Measurements from ENCODE around the gene SPEF1. TPM values are rescaled to one million over a fixed set of nuclear protein-coding genes. Genes with fewer than 3 reads are reported as not detected.

Gene SPEF1
- total RNA-seq, 4 donors from 2014 or later, result 0.13 to 2.5 (median 2.0) TPM

- peaks cover 20 to 40% of the 10 kb centered on the region in 2 donors for H3K36me3 ChIP-seq
Measured at GRCh38 chr20:3801846-3802245, 20.6 kb upstream of the SPEF1 start.

GRCh38 chr20:3801299-3801698 lies 20.1 kb upstream of the SPEF1 start:
- Histone ChIP-seq H3K4me3 (replicated peaks in 1 of 3) (no peak overlapping the region), H3K9me3 (no peaks in the 10 kb centered on the region), H3K36me3 (peaks cover 20 to 40% of the 10 kb centered on the region in 2 donors), H3K27me3 (no peaks in the 10 kb centered on the region), H3K27ac (no peak overlapping the region), H3K4me1 (peaks cover 14 to 35% of the 10 kb centered on the region in 2 donors)
- WGBS, 2 donors, result 89 to 97% methylated on average over 4 of the region's 4 CpGs
- no peak for TF ChIP-seq CTCF (IDR thresholded peaks at IDR 0.05)
- DNase-seq, result no peak
- intact Hi-C loops (cut with DNase I), result no loop called here

More at GRCh38 chr20:3801846-3802245, 20.6 kb upstream of the SPEF1 start:
- Histone ChIP-seq H3K4me1 (peaks cover 15 to 34% of the 10 kb centered on the region in 2 donors), H3K4me3 (replicated peaks in 1 of 3) (no peak overlapping the region), H3K27me3 (no peaks in the 10 kb centered on the region), H3K9me3 (no peaks in the 10 kb centered on the region), H3K27ac (no peak overlapping the region)
- 94 to 100% methylated on average over 13 of the region's 13 CpGs for WGBS, 2 donors
- no peak for DNase-seq
- no peak for TF ChIP-seq POLR2A (IDR thresholded peaks at IDR 0.05)
- no peak for TF ChIP-seq CTCF (IDR thresholded peaks at IDR 0.05)
- intact Hi-C loops (cut with DNase I), result no loop called here

- TF ChIP-seq CTCF (IDR thresholded peaks at IDR 0.05) (no peak), POLR2A (IDR thresholded peaks at IDR 0.05) (no peak)
- Histone ChIP-seq H3K9me3 (no peaks in the 10 kb centered on the region), H3K36me3 (peaks cover 20 to 40% of the 10 kb centered on the region in 2 donors), H3K4me3 (replicated peaks in 1 of 3) (no peak overlapping the region), H3K4me1 (peaks cover 10 to 30% of the 10 kb centered on the region in 2 donors), H3K27ac (no peak overlapping the region), H3K27me3 (no peaks in the 10 kb centered on the region)
- intact Hi-C loops (cut with DNase I), result no loop called here
- DNase-seq, result no peak
- WGBS, 2 donors, result 93 to 95% methylated on average over 8 of the region's 8 CpGs
Measured at GRCh38 chr20:3800878-3801260, 19.6 kb upstream of the SPEF1 start.

- Histone ChIP-seq H3K36me3 (peaks cover 20 to 40% of the 10 kb centered on the region in 2 donors), H3K27me3 (no peaks in the 10 kb centered on the region), H3K27ac (peak overlapping the region in 1 of 3 donors; percentile 23), H3K9me3 (no peaks in the 10 kb centered on the region), H3K4me1 (peaks cover 5 to 25% of the 10 kb centered on the region in 2 donors), H3K4me3 (replicated peaks in 1 of 3) (no peak overlapping the region)
- no peak for DNase-seq
- WGBS, 2 donors, result 85 to 92% methylated on average over 9 to 18 of the region's 18 CpGs
- intact Hi-C loops (cut with DNase I), result no loop called here
- TF ChIP-seq CTCF (IDR thresholded peaks at IDR 0.05), result no peak
- TF ChIP-seq POLR2A (IDR thresholded peaks at IDR 0.05), result no peak
Measured at GRCh38 chr20:3800256-3800877, 19.1 kb upstream of the SPEF1 start.

- no peaks in the 10 kb centered on the region for H3K27me3 ChIP-seq
- no peak overlapping the region for H3K27ac ChIP-seq
- intact Hi-C loops (cut with DNase I), result no loop called here
- DNase-seq, result no peak
- WGBS, 2 donors, result 88 to 98% methylated on average over 2 to 3 of the region's 3 CpGs
- H3K9me3 ChIP-seq, result no peaks in the 10 kb centered on the region
- TF ChIP-seq CTCF (IDR thresholded peaks at IDR 0.05) (no peak), POLR2A (IDR thresholded peaks at IDR 0.05) (no peak)
- H3K36me3 ChIP-seq, result peaks cover 20 to 30% of the 10 kb centered on the region in 2 donors
- H3K4me3 ChIP-seq (replicated peaks in 1 of 3), result no peak overlapping the region
- peaks cover 5 to 31% of the 10 kb centered on the region in 2 donors for H3K4me1 ChIP-seq
Measured at GRCh38 chr20:3798908-3799248, 17.6 kb upstream of the SPEF1 start.
